Measurements from ENCODE around the gene PRPSAP2.
A peak's percentile ranks its signal among the peaks of the same experiment; 100 is the strongest.
"Not testable (repeated sequence)": the region's sequence is repeated elsewhere in the genome, so short reads cannot be mapped to it uniquely, and the experiment has no call there.

The PRPSAP2 gene

GRCh38 chr17:18857864-18858566 is at the start of gene PRPSAP2:
Gene PRPSAP2 (plus strand): TSS chr17:18858131. CDS start chr17:18865834, 7,703 bp downstream.
- DNase-seq (ENCODE audit: low read depth) = peak; percentile 93

GRCh38 chr17:18815924-18816323 is 42.0 kb upstream of the PRPSAP2 start:
- DNase-seq (ENCODE audit: low read depth) = not testable (repeated sequence)

- peak; percentile 79 for DNase-seq (ENCODE audit: low read depth)
These were observed 41.2 kb upstream of the PRPSAP2 start for GRCh38 chr17:18816489-18817371.

- not testable (repeated sequence) for DNase-seq (ENCODE audit: low read depth)
These were observed 36.5 kb upstream of the PRPSAP2 start for GRCh38 chr17:18821430-18821829.

- DNase-seq (ENCODE audit: low read depth) = not testable (repeated sequence)
These were observed 30.3 kb upstream of the PRPSAP2 start for GRCh38 chr17:18827613-18828012.

GRCh38 chr17:18848501-18848900 is 9.4 kb upstream of the PRPSAP2 start:
- DNase-seq (ENCODE audit: low read depth) = no peak

GRCh38 chr17:18850679-18851078 is 7.3 kb upstream of the PRPSAP2 start:
- DNase-seq (ENCODE audit: low read depth) = no peak

- no peak for DNase-seq (ENCODE audit: low read depth)
These were observed 6.7 kb upstream of the PRPSAP2 start for GRCh38 chr17:18851201-18851600.

GRCh38 chr17:18854956-18855355 is 3.0 kb upstream of the PRPSAP2 start:
- DNase-seq (ENCODE audit: low read depth) = no peak

- peak; percentile 90 for DNase-seq (ENCODE audit: low read depth)
These were observed 1.9 kb upstream of the PRPSAP2 start for GRCh38 chr17:18855831-18856569.

- DNase-seq (ENCODE audit: low read depth) = no peak
These were observed 1.4 kb upstream of the PRPSAP2 start for GRCh38 chr17:18856570-18856915.

- DNase-seq (ENCODE audit: low read depth) = no peak
These were observed 775 bp downstream of the PRPSAP2 start for GRCh38 chr17:18858567-18859245.

GRCh38 chr17:18859256-18859655 is 1.3 kb downstream of the PRPSAP2 start:
- DNase-seq (ENCODE audit: low read depth) = peak; percentile 36

- no peak for DNase-seq (ENCODE audit: low read depth)
These were observed 2.4 kb downstream of the PRPSAP2 start for GRCh38 chr17:18860161-18860972.

GRCh38 chr17:18862011-18862410 is 4.1 kb downstream of the PRPSAP2 start:
- DNase-seq (ENCODE audit: low read depth) = no peak

- not testable (repeated sequence) for DNase-seq (ENCODE audit: low read depth)
These were observed 7.1 kb downstream of the PRPSAP2 start for GRCh38 chr17:18864996-18865395.

- DNase-seq (ENCODE audit: low read depth) = no peak
These were observed 9.2 kb downstream of the PRPSAP2 start for GRCh38 chr17:18866866-18867813.

GRCh38 chr17:18877104-18877645 is 19.2 kb downstream of the PRPSAP2 start:
- no peak for DNase-seq (ENCODE audit: low read depth)

GRCh38 chr17:18888766-18889290 is 30.9 kb downstream of the PRPSAP2 start:
- DNase-seq (ENCODE audit: low read depth) = no peak

All from fibroblast of gingiva (primary cell).